Inflammatory macrophage (primary cell): ENCODE measurements around the gene STARD10.

Experiments used
- DNase-seq, 2 donors: peaks; one replicate each; pipeline ENCODE4 v3.0.0-alpha.2; 2020 to 2022
- total RNA-seq, 18 experiments: gene quantifications; one replicate each; lab custom pipeline; 2026; ENCODE audit warnings: mixed read lengths in 6 of 18, inconsistent platforms in 2 of 18; lab: John Stamatoyannopoulos, UW

Gene STARD10, protein sequence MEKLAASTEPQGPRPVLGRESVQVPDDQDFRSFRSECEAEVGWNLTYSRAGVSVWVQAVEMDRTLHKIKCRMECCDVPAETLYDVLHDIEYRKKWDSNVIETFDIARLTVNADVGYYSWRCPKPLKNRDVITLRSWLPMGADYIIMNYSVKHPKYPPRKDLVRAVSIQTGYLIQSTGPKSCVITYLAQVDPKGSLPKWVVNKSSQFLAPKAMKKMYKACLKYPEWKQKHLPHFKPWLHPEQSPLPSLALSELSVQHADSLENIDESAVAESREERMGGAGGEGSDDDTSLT
- total RNA-seq: 0.55 to 3.6 (median 1.4) reads per million in 18 experiments

DNA sequence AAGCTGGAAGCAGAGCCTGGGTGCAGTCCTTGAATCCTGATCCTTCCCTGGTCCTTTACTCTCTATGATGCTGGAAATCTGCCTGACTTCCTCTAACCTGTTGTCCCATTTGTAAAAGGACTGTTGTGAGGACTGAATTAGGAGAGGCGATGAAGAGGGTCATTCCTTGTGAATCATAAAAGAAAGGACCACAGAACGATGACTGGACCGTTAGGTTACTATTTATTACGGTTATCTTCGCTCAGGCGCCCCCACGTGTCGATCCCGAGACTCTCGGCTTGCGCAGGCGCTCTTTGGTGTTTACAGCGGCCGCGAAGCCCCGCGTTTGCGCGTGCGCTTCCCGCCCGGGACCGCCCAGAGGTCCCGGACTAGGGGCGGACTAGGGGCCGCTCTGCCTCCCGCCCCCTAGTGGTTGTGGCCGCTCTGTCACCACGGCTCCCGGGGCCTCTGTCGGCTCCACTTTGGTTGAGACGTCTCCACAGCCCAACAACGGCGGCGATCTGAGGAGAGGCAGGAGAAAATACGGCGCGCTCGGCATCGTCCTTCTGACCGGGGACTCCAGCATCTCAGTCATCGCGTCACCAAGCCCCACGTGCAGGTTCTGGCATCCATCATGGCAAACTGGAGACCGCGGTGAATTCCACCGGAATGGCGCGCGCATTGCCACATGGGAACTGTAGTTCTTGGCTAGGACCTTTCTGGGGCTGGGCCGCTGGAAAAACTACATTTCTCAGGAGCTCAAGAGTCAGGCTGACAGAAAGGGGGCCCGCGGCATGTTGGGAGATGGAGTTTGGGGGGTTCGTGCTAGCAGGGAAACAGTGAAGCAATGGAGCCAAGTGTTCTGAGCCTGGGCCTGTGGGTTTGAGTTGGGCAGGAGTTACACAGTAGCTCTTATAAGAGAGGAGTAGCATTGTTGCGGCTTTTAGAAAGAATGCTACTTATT, at the start of gene STARD10:
STARD10 (minus strand) TSS at position 623 of the 943 bp plus-strand sequence. CDS start 12,866 bp downstream, outside the sequence.
- DNase-seq: peak; percentile 98

DNA sequence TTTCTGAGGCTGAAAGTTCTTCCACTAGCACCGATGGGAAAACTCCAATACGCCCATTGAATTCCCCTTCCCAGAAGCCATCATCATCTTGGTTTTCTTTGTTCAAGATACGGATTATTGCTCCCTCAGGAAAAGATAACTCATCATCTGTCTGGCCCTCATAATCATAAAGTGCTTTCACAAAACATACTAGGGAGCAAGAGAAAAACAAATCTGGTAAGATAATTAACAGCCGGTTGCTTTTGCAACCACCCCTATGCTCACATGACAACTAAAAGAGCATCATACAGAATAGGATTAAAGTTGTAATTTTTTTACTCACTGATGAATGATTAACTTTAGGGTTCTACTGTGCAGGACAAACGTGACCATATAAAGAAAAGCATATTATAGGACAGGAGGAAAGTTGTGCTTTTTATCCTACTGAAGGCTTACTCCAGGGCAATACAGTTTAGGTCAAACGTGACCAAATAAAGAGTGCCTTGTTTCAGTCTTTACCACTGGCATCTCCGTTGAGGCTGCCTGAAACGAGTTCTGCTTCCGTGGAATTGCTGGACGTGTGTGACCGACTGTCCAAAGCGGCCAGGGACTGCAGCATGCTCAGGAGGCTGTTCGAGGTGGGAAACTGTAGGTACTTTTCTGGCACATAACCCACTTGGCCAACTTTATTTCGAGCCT, 48.9 kb upstream of the STARD10 start:
- no peak for DNase-seq

DNA sequence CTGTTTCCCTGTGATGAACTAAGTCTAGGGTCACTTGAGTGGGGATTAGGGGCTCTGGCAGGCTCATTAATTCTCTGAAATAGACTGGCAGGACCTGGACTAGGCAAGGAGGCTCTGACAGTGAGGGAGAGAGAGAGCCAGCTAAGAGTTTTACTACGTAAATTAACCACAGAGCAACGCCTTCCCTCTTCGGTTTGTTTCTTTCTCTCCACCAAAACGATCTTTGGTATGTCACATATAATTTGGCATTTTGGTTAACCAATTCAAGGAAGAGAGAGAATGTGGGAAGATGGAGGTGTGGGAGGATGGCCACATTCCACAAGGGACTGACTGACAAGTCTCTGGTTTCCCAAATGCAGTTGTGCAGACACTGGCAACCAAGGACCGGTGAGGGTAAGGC, 48.3 kb upstream of the STARD10 start:
- DNase-seq: no peak

DNA sequence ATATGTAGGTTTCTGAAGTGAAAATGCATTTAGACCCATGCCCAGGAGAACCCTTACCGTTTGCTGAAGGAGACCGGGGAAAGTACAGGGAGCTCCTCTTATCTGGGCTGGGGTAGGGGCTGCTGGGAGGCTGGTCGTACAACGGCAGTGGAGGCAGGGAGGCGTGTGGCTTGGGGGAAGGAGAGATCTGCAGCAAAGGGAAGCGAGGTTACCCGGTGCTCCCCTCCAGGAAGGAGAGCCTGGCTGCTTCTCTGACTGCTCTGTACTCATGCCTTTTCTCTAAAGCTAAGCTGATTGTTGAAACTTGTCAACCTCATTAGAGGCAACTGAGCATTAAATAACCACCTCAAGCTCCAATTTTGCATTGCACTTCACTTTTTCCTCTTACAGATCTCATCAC, 47.5 kb upstream of the STARD10 start:
- DNase-seq: no peak

DNA sequence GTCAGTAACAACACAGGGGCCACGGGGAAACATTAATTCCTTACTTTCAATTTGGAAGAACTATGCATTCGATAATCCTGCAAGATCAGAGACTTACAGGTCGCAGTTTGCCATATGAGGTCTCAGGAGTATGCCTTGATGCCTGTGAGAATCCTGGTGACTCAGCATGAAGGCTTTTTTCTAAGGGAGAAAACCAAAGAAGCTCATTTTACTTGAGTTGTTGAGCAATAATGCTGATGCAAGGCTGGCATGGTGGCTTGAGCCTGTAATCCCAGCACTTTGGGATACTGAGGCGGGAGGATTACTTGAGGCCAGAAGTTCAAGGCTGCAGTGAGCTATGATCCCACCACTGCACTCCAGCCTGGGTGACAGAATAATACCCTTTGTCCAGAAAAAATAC, 46.9 kb upstream of the STARD10 start:
- peak in 1 of 2 donors; percentile 11 for DNase-seq

DNA sequence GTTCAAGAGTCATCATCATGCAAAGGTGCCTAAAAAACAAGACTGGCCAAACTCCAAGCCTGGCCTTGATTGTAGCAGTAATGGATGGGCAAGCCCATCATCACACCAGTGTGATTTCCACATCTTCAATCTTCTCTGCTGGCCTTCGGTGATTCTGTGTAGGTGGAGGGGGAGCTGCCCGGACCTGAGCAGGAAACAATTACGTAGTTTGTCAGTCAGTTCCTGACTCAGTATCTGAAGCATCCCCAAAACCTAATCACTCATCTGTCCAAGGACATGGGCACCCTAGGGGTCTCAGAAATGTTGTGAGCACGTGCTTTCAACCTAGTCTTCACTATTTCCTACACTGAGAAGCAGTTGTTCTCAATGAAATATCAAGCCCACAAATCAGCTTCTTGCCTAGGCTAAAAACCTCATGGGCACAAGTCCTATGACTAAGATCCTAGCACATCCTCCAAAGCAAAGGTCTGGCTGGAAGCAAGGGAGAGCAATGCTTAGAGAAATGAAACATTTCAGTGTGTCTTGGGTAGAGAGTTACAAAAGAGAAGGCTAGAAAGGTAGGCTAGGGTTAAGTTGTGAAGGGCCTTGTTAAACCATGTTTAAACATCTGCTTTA, 45.0 kb upstream of the STARD10 start:
- no peak for DNase-seq

DNA sequence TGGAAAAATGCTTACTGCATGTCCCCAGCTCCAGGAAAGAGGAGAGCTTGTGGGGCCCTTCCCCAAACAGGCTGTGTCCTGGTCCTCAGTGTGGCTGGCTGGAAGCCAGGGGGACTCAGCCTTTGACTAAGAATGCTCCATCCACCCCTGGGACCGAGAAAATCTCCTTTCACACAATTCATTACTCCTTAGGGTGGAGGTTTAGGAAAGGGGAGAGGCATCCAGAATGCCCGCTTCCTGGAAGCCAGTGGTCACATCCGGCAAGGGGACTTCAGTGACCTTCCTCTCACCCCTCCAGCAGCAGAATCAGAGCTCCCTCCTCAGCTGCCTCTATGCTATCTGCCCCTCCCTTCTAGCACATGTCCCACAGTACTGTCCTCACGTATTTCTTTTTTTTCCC, 42.3 kb upstream of the STARD10 start:
- no peak for DNase-seq

DNA sequence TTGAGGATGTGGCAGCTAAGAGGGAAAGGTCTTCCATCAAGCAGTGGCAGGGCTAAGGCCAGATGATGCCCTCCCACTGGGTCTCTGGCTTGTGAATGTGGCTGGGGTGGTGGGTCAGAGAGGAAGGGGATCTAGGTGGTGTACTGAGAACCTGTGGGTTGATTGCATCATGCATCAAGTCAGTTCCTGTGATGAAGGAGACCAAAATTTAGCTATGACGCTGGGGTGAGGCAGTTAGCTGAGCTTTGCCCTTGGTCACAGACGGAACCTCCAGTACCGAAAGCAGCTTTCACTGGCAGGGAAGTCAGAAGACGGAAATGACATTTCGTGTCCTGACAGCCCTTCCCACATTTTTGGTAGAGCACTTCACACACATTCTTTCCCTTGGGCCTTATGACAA, 41.1 kb upstream of the STARD10 start:
- peak; percentile 63 to 77 for DNase-seq

DNA sequence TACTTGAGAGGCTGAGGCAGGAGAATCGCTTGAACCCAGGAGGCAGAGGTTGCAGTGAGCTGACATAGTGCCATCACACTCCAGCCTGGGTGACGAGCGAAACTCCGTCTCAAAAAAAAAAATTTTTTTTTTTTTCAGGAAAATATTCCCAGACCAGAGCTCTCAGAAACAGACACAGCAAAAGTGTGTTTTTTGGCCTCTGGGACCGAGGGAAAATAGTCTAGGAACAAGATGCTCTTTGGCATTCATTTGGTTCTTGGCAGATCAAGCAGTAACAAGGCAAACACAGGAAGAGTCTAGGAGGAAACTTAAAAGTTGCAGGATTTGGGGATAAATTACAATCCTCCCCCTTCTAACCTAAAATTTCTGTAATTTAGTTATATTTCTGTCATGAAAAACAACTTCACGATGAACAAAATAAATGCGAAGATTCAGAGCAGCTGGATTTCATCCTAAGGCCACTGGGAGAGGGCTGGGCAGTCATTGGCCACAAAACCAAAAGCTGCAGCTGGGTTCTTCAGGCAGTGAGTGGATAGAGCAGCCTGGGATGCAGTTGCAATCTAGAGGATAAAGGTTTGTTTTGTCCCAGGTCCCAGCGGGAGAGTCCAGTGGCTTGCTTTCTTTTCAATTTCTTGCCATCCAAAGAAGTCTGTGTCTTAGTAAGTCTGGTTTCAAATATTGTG, 40.1 kb upstream of the STARD10 start:
- DNase-seq: no peak

DNA sequence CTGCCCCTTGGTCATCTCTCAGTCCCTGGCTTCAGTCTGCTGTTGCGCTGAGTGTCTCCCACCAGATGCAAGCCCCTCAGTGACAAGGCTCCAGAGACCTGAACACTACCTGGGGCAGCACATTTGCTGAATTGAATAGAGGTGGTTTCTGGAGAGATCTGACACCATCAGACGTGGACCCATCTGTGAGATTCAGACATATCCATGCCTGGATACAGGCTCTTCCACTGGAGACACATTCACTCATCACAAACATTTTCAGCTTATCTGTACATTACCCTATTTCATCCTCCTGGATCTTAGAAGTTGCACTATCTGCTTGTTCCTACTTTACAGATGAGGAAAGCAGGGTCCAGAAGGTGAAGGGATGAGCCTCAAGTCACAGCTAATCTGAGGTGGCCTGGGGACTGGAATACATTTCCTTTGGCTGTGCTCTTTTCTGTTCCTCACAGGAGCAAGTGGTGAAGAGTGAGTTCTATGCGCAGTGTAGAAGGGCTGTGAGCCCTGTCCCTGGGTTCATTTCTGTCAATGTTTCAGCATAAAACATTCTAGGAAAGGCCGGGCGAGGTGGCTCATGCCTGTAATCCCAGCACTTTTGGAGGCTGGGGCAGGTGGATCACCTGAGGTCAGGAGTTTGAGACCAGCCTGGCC, 39.4 kb upstream of the STARD10 start:
- no peak for DNase-seq

DNA sequence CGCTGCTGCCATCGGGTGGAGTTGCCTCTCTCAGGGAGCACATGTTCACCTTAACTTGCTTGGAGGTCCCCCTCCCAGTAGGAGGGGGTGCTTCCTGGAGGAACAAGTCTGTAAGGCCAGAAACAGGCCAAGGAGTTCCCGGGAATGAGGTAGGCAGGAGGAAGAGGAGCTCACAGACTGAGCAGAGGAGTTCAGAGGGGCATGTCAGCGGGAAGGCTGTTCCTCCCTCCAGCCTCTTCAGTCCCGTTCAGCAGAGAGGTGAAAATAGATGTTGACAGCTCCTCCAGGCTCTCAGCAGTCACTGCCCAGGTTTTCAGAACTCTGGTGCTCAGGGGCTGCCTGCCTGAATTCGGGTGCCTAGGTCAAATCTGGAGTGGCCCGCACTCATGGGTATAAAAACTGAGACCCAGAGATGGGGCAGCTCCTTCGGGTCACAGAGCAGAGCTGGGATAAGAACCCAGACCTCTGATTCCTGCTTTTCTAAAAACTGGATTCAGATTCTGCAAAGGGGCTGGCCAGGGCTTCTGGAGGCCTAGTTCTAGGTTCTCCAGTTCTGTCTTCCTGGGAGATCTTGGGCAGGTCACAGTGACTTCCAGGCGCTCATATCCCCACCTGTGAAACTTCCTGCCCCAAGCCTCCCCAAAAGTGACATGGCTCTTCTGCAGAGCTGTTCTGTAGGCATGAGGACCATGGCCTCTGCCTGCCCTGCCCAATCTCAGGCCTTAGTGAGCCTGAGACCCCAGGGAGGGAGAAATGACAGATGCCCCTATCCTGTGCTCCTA, 38.6 kb upstream of the STARD10 start:
- no peak for DNase-seq

DNA sequence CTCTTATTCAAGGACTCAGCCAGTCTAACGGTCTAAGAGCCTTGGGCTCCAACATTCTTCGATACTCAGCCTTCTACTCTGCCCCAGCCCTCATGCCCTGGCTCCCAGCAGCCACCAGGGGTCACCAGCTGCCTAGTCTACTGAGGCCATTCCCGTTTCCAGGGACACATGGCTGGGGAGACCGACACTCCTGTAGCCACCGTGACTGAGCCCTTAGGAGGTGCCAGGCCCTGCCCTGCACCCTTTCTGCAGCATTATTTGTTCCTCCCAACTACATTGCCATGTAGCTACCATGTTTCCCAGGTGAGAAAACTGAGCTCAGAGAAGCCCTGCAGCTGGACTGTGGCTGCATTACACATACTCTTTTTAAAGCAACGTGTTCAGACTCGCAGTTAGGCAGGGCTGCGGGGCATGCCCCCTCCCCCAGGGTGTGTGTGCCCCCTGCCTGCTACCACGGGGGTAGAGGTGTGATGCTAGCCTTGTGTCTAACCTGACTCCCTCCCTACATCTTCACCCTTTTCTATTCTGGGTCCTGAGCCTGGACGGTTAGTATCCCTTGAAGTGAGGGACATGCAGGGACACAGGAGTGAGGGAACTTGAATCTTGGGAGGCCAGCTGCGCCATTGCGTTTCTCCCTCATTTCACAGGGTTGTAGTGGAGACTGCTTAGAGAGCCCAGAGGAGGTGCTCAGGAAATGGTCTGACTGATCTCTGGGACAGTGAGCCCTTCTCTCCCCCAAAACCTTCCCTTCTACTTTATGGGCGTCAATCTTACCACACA, 37.9 kb upstream of the STARD10 start:
- DNase-seq: peak; percentile 73 to 76

DNA sequence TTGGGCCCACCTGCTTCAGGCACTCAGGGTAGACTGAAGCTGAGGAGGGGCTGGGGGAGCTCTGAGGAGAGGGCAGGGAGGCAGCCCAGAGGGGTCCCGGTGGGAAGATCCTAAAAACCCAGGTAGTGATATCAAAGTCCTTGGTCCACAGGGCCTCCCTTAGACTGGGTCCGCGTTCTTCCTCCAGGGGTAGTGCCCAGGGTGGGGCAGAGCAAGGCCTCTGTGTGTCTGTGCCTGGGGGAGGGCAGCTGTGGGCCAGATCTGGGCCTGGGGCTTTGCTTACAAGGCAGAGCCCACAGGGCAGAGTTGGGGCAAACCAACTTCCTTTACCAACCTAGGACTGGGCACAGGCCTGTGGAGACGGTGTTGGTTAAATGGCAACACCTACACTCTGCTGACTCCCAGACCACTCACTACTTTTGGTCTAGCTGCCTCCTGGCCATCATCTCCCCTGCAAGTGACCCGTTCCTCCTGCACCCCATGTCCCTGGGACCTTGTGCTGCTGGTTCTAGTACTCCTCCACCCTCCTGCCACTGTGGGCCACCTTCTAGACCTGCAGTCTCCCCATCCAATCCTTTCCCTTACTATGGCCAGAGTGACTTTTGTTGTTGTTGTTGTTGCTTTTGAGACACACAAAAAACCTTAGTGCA, 36.2 kb upstream of the STARD10 start:
- DNase-seq: no peak

DNA sequence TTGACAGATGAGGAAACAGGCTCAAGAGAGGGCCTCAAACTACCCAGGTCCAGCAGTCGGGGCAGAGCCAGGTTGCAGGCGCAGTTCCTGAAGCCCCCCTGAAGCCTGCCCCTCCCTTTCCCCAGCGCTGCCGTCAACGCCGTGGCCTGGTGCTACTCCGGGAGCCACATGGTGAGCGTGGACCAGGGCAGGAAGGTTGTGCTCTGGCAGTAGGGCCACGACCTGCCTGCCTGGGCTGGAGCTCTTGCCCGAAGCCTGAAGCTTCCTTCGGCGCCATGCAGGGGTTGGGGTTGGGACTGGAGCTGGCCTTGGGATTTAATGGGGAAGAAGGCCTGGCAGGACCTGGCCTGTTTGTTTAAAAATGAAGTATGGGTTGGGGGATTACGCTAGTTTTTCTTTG, 35.3 kb upstream of the STARD10 start:
- no peak for DNase-seq

DNA sequence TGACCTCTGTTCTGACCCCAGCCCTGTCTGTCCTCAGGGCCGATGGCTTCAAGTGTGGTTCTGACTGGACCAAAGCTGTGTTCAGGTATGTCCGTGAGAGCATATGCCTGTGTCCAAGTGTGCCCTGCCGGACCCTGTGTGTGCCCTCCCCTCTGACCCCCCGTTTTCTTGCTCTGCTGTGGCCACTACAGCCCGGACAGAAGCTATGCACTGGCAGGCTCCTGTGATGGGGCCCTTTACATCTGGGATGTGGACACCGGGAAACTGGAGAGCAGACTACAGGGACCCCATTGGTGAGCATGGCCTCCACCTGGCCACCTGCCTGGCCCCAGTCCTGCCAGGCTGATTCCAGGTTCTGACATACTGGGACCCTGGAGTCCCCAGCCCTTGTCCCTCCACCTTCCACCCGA, 34.9 kb upstream of the STARD10 start:
- no peak for DNase-seq

DNA sequence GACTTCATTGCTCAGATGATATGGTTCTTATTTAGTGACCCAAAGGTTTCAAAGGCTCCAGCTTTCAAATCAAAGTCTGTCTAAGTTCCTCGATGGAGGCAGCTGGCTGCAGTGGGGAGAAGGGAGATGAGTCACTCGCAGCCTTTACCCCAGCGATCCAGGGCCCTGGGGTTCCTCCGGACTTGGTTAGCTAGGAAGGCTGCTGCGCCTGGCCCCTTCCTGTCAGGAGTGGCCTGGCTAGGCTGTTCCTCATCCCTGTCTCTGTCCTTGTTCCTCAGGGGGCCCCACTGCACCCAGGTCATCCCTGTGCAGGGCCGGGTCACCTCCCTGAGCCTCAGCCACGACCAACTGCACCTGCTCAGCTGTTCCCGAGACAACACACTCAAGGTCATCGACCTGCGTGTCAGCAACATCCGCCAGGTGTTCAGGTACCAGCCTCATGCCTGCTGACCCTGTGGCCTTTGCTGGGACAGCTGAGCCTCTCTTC, 34.3 kb upstream of the STARD10 start:
- DNase-seq: peak; percentile 54 to 63

DNA sequence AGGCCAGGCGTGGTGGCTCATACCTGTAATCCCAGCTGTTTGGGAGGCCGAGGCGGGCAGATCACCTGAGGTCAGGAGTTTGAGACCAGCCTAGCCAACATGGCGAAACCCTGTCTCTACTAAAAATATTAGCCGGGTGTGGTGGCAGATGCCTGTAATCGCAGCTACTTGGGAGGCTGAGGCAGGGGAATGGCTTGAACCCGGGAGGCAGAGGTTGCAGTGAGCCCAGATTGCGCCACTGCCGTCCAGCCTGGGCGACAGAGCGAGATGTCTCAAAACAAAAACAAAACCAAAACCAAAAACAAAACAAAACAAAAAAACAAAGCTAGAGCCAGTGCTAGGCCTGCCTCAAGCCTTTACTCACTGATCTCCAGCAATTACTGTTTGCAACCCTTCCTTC, 33.8 kb upstream of the STARD10 start:
- DNase-seq: peak; percentile 43 to 45

DNA sequence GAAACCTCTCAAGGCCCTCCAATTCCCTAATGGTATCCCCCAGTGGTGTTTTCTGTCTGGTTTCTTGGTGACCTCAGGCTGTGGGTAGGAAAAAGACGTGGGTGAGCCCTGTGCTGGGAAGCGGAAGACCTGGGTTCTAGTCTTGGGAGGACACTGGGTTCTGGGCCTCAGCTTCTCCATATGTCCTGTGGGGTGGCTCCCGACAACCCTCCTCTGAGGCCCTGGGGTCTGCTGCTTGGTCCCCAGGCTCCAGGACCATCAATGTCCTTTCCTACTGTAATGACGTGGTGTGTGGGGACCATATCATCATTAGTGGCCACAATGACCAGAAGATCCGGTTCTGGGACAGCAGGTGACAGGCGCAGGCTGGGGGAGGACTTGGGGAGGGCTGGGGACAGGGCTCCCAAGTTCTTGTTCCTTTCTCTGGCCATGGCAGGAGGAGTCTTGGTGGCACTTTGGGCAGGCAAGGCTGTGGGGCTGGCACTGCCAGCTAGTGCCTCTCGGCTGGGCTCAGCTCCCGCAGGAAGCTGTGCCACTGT, 33.2 kb upstream of the STARD10 start:
- no peak for DNase-seq
